GM23248 (cell line): ENCODE results near the gene FBXL2.
"Not testable (repeated sequence)": the region's sequence is repeated elsewhere in the genome, so short reads cannot be mapped to it uniquely, and the experiment has no call there.

ENCODE experiments used
- EZH2 ChIP-seq: fragments of 200-600 bp; sonication (generic); IDR thresholded peaks from 2 replicates; pipeline ENCODE4 v1.6.1; 2018; ENCODE audit warnings: antibody characterized with exemption, mild to moderate bottlenecking; ENCODE audit not compliant: insufficient read depth, poor library complexity, severe bottlenecking
- EZH2phosphoT487 ChIP-seq: fragments of 200-600 bp; sonication (generic); IDR thresholded peaks from 2 replicates; pipeline ENCODE4 v1.6.1; 2018; ENCODE audit warnings: antibody characterized with exemption, moderate library complexity, mild to moderate bottlenecking, low read depth; ENCODE audit not compliant: insufficient read depth

GRCh38 chr3:33429306-33429705, 152.1 kb downstream of the FBXL2 start:
- TF ChIP-seq EZH2phosphoT487, EZH2: not testable (repeated sequence)
